ENCODE measurements around the gene GALNT2.

GRCh38 chr1:230251644-230252191 lies 184.7 kb downstream of the GALNT2 start:
- no peak for TF ChIP-seq POLR2A (IDR thresholded peaks at IDR 0.05)
- TF ChIP-seq CTCF (IDR thresholded peaks at IDR 0.05), result no peak

Data from ovary (tissue), 3 donors.